Endothelial cell of umbilical vein (primary cell): ENCODE data around the gene MATR3. TPM values are rescaled to one million over a fixed set of nuclear protein-coding genes. Genes with fewer than 3 reads are reported as not detected.

Experiments used
- BruUV-seq: library from RNA; stranded (reverse); fragments of 400-500 nt; replicated peaks from 2 replicates; lab custom pipeline; 2021; lab: Mats Ljungman, UMichigan
- CTCF ChIA-PET: fragments of 300-600, 350-600 bp; sonication (Branson Sonifier 250); formaldehyde crosslinking; loops from one replicate; lab custom pipeline; 2021; ENCODE audit warnings: antibody characterized with exemption, inconsistent platforms; lab: Charles Lee
- POLR2A ChIA-PET: fragments of 300-600, 350-600 bp; sonication (Branson Sonifier 250); formaldehyde crosslinking; loops from one replicate; lab custom pipeline; 2021; ENCODE audit warnings: antibody characterized with exemption, inconsistent platforms; lab: Charles Lee
- DNase-seq: peaks from one replicate; pipeline ENCODE4 v3.0.0-alpha.2; 2011; ENCODE audit warnings: low read depth, low spot score
- FAIRE-seq: peaks from 2 replicates; lab custom pipeline; 2011; peaks lifted over from hg19 to GRCh38; lab: Jason Lieb, UNC
- H2AFZ ChIP-seq: 2 replicates; pipeline ENCODE4 v1.6.0; 2012; ENCODE audit warnings: low read depth, low read length, control low read depth, inconsistent platforms
- H3K27ac ChIP-seq: 2 replicates; pipeline ENCODE4 v1.5.1; 2011; ENCODE audit warnings: low read depth, mild to moderate bottlenecking, control low read depth, low read length, moderate library complexity; ENCODE audit not compliant: insufficient read depth
- H3K27me3 ChIP-seq, 2 experiments: 2 replicates each; pipeline versions ENCODE4 v1.6.0 to v1.6.1; 2011; ENCODE audit warnings: low read length in 2 of 2, mixed read lengths in 1 of 2; ENCODE audit not compliant: control insufficient read depth in 2 of 2, insufficient read depth in 2 of 2
- H3K36me3 ChIP-seq, 2 experiments: 2 replicates in 1 of 2; 3 replicates in 1 of 2; pipeline ENCODE4 v1.5.1; 2011; ENCODE audit warnings: low read length in 2 of 2, mild to moderate bottlenecking in 1 of 2, moderate library complexity in 1 of 2; ENCODE audit not compliant: control insufficient read depth in 2 of 2, insufficient read depth in 2 of 2; ENCODE audit errors: extremely low read depth in 1 of 2
- H3K4me1 ChIP-seq: 3 replicates; pipeline ENCODE4 v1.5.1; 2011; ENCODE audit warnings: mild to moderate bottlenecking, low read length; ENCODE audit not compliant: control insufficient read depth, insufficient read depth; ENCODE audit errors: extremely low read depth
- H3K4me2 ChIP-seq: 2 replicates; pipeline ENCODE4 v1.6.1; 2011; ENCODE audit warnings: low read length, control low read depth, mixed read lengths; ENCODE audit not compliant: insufficient read depth
- H3K4me3 ChIP-seq, 3 experiments: fragments of 200-600 bp in 1 of 3; sonication (generic), shearing (Covaris generic) in 1 of 3; replicated peaks in 1 of 3; 2 replicates each; pipeline ENCODE4 v1.5.1; 2011 to 2016; ENCODE audit warnings: control low read depth in 3 of 3, low read length in 3 of 3, mild to moderate bottlenecking in 2 of 3, inconsistent platforms in 1 of 3, low read depth in 1 of 3, moderate library complexity in 1 of 3; ENCODE audit not compliant: insufficient read depth in 1 of 3
- H3K79me2 ChIP-seq: 2 replicates; pipeline ENCODE4 v1.6.0; 2012; ENCODE audit warnings: low read length, inconsistent platforms; ENCODE audit not compliant: control insufficient read depth, insufficient read depth
- H3K9ac ChIP-seq: replicated peaks from 2 replicates; pipeline ENCODE3; 2011; ENCODE audit warnings: low read length, control low read depth; ENCODE audit not compliant: insufficient read depth; ENCODE audit errors: extremely low read depth
- H3K9me1 ChIP-seq: replicated peaks from 3 replicates; pipeline ENCODE4 v1.6.0; 2011; ENCODE audit warnings: mild to moderate bottlenecking, low read length; ENCODE audit not compliant: control insufficient read depth, insufficient read depth; ENCODE audit errors: extremely low read depth
- H3K9me3 ChIP-seq: replicated peaks from 2 replicates; pipeline ENCODE4 v1.5.1; 2012; ENCODE audit warnings: low read length, inconsistent platforms; ENCODE audit not compliant: control insufficient read depth, insufficient read depth
- H4K20me1 ChIP-seq: replicated peaks from 2 replicates; pipeline ENCODE3; 2011; ENCODE audit warnings: mild to moderate bottlenecking, low read length; ENCODE audit not compliant: control insufficient read depth, insufficient read depth; ENCODE audit errors: extremely low read depth
- EZH2 ChIP-seq: IDR thresholded peaks from 2 replicates; pipeline ENCODE4 v1.6.1; 2012; ENCODE audit warnings: borderline replicate concordance, low read depth, mild to moderate bottlenecking, moderate library complexity, low read length, inconsistent platforms; ENCODE audit not compliant: severe bottlenecking
- FOS ChIP-seq: IDR thresholded peaks from 2 replicates; pipeline ENCODE4 v1.6.1; 2011; ENCODE audit warnings: mild to moderate bottlenecking, low read length, moderate library complexity, borderline replicate concordance; ENCODE audit not compliant: insufficient read depth
- GATA2 ChIP-seq: IDR thresholded peaks from 2 replicates; pipeline ENCODE4 v1.7.0; 2011; ENCODE audit warnings: low read depth, mild to moderate bottlenecking, moderate library complexity, mixed read lengths, low read length; ENCODE audit not compliant: insufficient read length, insufficient read depth
- JUN ChIP-seq: IDR thresholded peaks from 2 replicates; pipeline ENCODE4 v1.6.1; 2011; ENCODE audit warnings: borderline replicate concordance, low read depth; ENCODE audit not compliant: insufficient read length, insufficient read depth
- MYC ChIP-seq: IDR thresholded peaks from one replicate; pipeline ENCODE4 v1.6.1; 2011; ENCODE audit warnings: mild to moderate bottlenecking, low read depth, low read length
- POLR2A ChIP-seq: IDR thresholded peaks from 2 replicates; pipeline ENCODE4 v1.6.1; 2012; ENCODE audit warnings: low read depth, mild to moderate bottlenecking, control low read depth, low read length
- POLR2AphosphoS5 ChIP-seq: IDR thresholded peaks from 2 replicates; pipeline ENCODE4 v1.6.1; 2012; ENCODE audit warnings: low read depth, mild to moderate bottlenecking, control low read depth, low read length, moderate library complexity; ENCODE audit not compliant: insufficient read depth
- dilution Hi-C: fragments of 300-500 bp; cut with MboI; formaldehyde crosslinking; loops from one replicate; pipeline ENCODE4 v1.15.0; 2019; ENCODE audit warnings: low sequenced_read_pairs; ENCODE audit not compliant: extremely low pct_ligation_motif_present
- intact Hi-C: fragments of 100-400 bp; cut with micrococcal nuclease; formaldehyde crosslinking; loops from one replicate; pipeline ENCODE4 v1.10.0; 2022
- polyA plus RNA-seq, 4 experiments: library from polyadenylated mRNA; depleted of rRNA in 3 of 4; stranded (reverse) in 3 of 4; unstranded in 1 of 4; fragments of >200 nt; gene quantifications; 2 replicates each; pipeline versions ENCODE4 v1.2.1 to v1.2.3, GENCODE V29; 2011 to 2012; ENCODE audit warnings: missing spikeins in 1 of 4
- total RNA-seq: library from RNA; stranded (reverse); gene quantifications from 2 replicates; pipeline ENCODE4 v1.2.3, GENCODE V29; 2021
- TF ChIP-seq, protein P1 (sequence below), 2 donors: IDR thresholded peaks; 1 replicate in 1 of 2; 2 replicates in 1 of 2; pipeline ENCODE4 v1.5.1; 2011; ENCODE audit warnings: low read length in 2 of 2, mild to moderate bottlenecking in 2 of 2, moderate library complexity in 2 of 2, control low read depth in 1 of 2, inconsistent platforms in 1 of 2, low read depth in 1 of 2; ENCODE audit not compliant: insufficient read depth in 1 of 2; ENCODE audit errors: extremely low read depth in 1 of 2
- TF ChIP-seq, protein P2 (sequence below): IDR thresholded peaks from 2 replicates; pipeline ENCODE4 v1.6.1; 2011; ENCODE audit not compliant: insufficient read depth, insufficient read length

MATR3 gene
- total and polyA plus RNA-seq, 2 donors (not counting 3 experiments of a cell fraction or from before 2014, with no cell fraction given) = 64.0 to 158 TPM

GRCh38 chr5:139267481-139267880 lies 26.1 kb upstream of the MATR3 start:
- no peak overlapping the region for H3K9ac ChIP-seq
- H3K27ac ChIP-seq = no peak overlapping the region
- no peaks in the 10 kb centered on the region for H3K9me1 ChIP-seq
- DNase-seq = no peak
- intact Hi-C loops = no loop called here
- no peaks in the 10 kb centered on the region for H3K27me3 ChIP-seq
- no peaks in the 10 kb centered on the region for H3K36me3 ChIP-seq
- TF ChIP-seq, protein P1, sequence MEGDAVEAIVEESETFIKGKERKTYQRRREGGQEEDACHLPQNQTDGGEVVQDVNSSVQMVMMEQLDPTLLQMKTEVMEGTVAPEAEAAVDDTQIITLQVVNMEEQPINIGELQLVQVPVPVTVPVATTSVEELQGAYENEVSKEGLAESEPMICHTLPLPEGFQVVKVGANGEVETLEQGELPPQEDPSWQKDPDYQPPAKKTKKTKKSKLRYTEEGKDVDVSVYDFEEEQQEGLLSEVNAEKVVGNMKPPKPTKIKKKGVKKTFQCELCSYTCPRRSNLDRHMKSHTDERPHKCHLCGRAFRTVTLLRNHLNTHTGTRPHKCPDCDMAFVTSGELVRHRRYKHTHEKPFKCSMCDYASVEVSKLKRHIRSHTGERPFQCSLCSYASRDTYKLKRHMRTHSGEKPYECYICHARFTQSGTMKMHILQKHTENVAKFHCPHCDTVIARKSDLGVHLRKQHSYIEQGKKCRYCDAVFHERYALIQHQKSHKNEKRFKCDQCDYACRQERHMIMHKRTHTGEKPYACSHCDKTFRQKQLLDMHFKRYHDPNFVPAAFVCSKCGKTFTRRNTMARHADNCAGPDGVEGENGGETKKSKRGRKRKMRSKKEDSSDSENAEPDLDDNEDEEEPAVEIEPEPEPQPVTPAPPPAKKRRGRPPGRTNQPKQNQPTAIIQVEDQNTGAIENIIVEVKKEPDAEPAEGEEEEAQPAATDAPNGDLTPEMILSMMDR (IDR thresholded peaks at IDR 0.05; ENCODE audit: extremely low read depth in 1 of 2, insufficient read depth in 1 of 2, low read depth in 1 of 2, low read length in 2 of 2) = no peak
- TF ChIP-seq FOS = no peak
- no peak for TF ChIP-seq MYC
- TF ChIP-seq EZH2 = no peak
- no peak for TF ChIP-seq JUN
- TF ChIP-seq, protein P2, sequence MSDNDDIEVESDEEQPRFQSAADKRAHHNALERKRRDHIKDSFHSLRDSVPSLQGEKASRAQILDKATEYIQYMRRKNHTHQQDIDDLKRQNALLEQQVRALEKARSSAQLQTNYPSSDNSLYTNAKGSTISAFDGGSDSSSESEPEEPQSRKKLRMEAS = no peak
- no peak for TF ChIP-seq POLR2A
- TF ChIP-seq GATA2 = no peak
- no peak for TF ChIP-seq POLR2AphosphoS5
- no peaks in the 10 kb centered on the region for H4K20me1 ChIP-seq
- CTCF ChIA-PET = interaction anchor here (0.8 to 1.4 kb wide), 3 partner anchors 443 to 625 kb away, joined by 3 to 5 read pairs (median 4); no protein-coding TSS in a partner anchor
- no peaks in the 10 kb centered on the region for H3K4me1 ChIP-seq
- H3K9me3 ChIP-seq = no peaks in the 10 kb centered on the region
- POLR2A ChIA-PET = no interaction called here
- no peak overlapping the region for H2AFZ ChIP-seq
- no peak overlapping the region for H3K4me2 ChIP-seq
- dilution Hi-C loops = no loop called here
- no peak overlapping the region for H3K4me3 ChIP-seq
- H3K79me2 ChIP-seq = no peaks in the 10 kb centered on the region
- no peak for FAIRE-seq
- BruUV-seq = no TSS peak
